Measurements from ENCODE around the gene MTHFSD. TPM values are rescaled to one million over a fixed set of nuclear protein-coding genes. Genes with fewer than 3 reads are reported as not detected.

MTHFSD gene
- total RNA-seq, 1 experiment from 2014 or later, result 15.7 TPM

DNA sequence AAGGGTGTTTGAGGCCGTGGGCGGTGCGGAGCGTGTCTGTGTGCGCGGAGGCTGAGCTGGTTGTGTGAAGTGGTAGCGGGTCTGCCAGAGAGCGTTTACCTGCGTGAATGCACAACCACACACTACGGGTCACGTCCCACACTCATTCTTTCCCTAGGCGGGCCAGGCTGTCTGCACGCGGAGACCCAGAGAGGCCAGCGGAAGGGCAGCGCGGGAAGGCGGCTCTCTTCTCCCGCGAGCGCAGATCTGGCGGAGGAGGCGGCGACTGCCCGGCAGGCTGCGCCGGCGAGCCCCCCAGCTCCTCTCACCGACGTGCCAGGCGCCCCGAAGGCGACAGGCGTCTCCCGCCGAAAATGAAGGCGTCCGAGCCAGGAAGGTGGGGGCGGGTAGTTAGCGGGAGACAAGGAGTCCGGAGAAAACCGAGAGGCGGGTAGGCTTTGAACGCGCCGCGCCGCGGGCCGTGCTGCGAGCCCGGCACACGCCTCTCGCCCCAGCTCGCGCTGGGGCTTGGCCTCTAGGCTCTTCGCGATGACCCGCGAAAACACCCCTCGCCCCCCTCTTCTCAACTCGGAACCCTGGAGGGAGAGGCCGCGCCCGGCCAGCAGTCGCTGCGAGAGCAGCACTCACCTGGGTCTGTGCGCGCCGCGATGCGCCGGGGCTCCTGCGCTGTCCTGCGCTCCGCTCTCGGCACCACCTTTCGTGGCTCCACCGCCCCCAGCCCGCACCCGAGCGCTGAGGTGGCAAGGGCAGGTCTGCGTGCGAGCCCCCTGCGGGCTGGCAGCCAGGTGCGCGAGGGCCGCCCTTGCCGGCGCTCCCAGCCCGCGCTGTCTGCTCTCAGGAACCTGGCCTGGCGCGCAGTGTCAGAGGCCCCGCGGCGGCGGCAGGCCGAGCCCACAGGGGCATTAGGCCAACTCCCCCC lies 46.7 kb downstream of the MTHFSD start:
- ATAC-seq (peak; percentile 8), DNase-seq (ENCODE audit: low spot score) (no peak)
- H3K4me3 Mint-ChIP-seq, result peak overlapping the region; percentile 66
- peaks cover 96% of the 10 kb centered on the region for H3K27me3 Mint-ChIP-seq (ENCODE audit: low read depth)
- peaks cover 2% of the 10 kb centered on the region; the same call in 1 of the 2 replicates for H3K36me3 Mint-ChIP-seq
- no peaks in the 10 kb centered on the region for H3K9me3 Mint-ChIP-seq
- no peak overlapping the region for H3K27ac Mint-ChIP-seq
- CTCF ChIA-PET, result interaction anchor here (0.6 to 1.3 kb wide), 4 partner anchors 9 to 460 kb away, joined by 3 to 4 read pairs (median 4); no protein-coding TSS in a partner anchor
- H3K4me1 Mint-ChIP-seq, result peaks cover 48% of the 10 kb centered on the region
- TF ChIP-seq IRF2 (CRISPR knock-in tag; IDR thresholded peaks at IDR 0.05; ENCODE audit: borderline replicate concordance, low read depth), result no peak
- peak; percentile 37; the same call in 1 of the 2 replicates for TF ChIP-seq NFE2L1 (CRISPR knock-in tag; IDR thresholded peaks at IDR 0.05)
- TF ChIP-seq NFYB (CRISPR knock-in tag; conservative IDR thresholded peaks at IDR 0.05; ENCODE audit: low read depth), result 0 out of 2 replicates have a peak, but pooled peaks have one; percentile 17
- TF ChIP-seq FOXP1 (CRISPR knock-in tag; IDR thresholded peaks at IDR 0.05; ENCODE audit: borderline replicate concordance), result 0 out of 2 replicates have a peak, but pooled peaks have one; percentile 24
- TF ChIP-seq, protein P1, sequence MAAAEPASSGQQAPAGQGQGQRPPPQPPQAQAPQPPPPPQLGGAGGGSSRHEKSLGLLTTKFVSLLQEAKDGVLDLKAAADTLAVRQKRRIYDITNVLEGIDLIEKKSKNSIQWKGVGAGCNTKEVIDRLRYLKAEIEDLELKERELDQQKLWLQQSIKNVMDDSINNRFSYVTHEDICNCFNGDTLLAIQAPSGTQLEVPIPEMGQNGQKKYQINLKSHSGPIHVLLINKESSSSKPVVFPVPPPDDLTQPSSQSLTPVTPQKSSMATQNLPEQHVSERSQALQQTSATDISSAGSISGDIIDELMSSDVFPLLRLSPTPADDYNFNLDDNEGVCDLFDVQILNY (CRISPR knock-in tag; IDR thresholded peaks at IDR 0.05), result peak; percentile 45; the same call in 1 of the 2 replicates
- peak; percentile 33; the same call in 1 of the 2 replicates for TF ChIP-seq HMGXB4 (CRISPR knock-in tag; IDR thresholded peaks at IDR 0.05)
- TF ChIP-seq JUN (CRISPR knock-in tag; IDR thresholded peaks at IDR 0.05), result no peak
- TF ChIP-seq ZBTB43 (CRISPR knock-in tag; IDR thresholded peaks at IDR 0.05), result 0 out of 2 replicates have a peak, but pooled peaks have one; percentile 57
- POLR2A ChIA-PET, result no interaction called here

DNA sequence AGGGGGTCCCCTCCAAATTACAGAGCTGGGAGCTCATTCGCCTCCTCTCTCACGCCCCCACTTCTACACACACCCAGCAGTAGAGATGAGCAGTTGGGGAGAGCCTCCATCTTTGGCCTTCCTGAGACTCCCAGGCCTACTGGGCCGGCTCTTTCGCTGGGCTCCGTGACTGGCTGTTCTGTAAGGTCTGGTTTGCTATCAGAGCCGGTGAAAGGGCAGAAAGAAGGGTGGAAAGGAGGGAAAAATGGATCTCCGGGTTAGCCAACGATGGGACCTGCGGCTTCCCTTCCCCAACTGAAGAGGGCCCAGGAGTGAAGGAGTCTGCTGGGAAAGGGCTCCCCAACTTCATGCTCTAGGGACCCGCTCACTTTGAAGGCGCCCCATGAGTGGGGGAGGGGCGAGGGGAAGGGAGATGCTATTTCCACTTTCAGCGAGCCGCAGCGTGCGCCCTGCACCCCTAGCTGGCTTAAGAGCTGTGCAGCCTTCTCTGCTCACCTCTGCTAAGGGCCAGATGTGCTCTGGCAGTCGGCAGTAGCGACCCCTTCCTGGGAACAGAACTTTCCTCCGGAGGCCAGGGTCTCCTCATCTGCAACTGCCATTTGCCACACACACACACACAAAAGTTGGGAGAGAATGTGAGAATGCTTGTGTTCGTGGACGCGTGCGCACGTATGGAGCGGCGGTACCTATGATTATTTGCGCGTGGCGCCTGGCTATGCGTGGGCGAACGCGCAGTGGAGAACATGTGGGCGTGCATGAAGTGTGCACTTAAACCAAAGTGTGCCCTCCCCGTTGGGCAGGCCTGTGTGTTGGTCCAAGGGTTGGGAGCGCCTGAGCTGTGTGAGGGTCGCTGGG lies 47.6 kb downstream of the MTHFSD start:
- Mint-ChIP-seq H3K9me3 (no peaks in the 10 kb centered on the region), H3K36me3 (peaks cover 2% of the 10 kb centered on the region; the same call in 1 of the 2 replicates), H3K27ac (no peak overlapping the region), H3K27me3 (ENCODE audit: low read depth) (peaks cover 96% of the 10 kb centered on the region), H3K4me3 (peak overlapping the region; percentile 62), H3K4me1 (peaks cover 46% of the 10 kb centered on the region)
- POLR2A ChIA-PET, result no interaction called here
- DNase-seq (ENCODE audit: low spot score) (no peak), ATAC-seq (no peak)
- CTCF ChIA-PET, result interaction anchor here (0.6 to 2.2 kb wide), 6 partner anchors 10 to 459 kb away, joined by 3 to 8 read pairs (median 4); no protein-coding TSS in a partner anchor
- TF ChIP-seq ZNF121 (CRISPR knock-in tag; IDR thresholded peaks at IDR 0.05) (no peak), SMAD3 (CRISPR knock-in tag; IDR thresholded peaks at IDR 0.05; ENCODE audit: borderline replicate concordance) (no peak), ATF3 (CRISPR knock-in tag; conservative IDR thresholded peaks at IDR 0.05) (no peak), NR3C1 (CRISPR knock-in tag; conservative IDR thresholded peaks at IDR 0.05; ENCODE audit: low read depth) (no peak), HMGA2 (CRISPR knock-in tag; IDR thresholded peaks at IDR 0.05) (no peak), KAT7 (CRISPR knock-in tag; IDR thresholded peaks at IDR 0.05; ENCODE audit: borderline replicate concordance) (no peak), TEAD1 (CRISPR knock-in tag; IDR thresholded peaks at IDR 0.05) (no peak)
- TF ChIP-seq, protein P2, sequence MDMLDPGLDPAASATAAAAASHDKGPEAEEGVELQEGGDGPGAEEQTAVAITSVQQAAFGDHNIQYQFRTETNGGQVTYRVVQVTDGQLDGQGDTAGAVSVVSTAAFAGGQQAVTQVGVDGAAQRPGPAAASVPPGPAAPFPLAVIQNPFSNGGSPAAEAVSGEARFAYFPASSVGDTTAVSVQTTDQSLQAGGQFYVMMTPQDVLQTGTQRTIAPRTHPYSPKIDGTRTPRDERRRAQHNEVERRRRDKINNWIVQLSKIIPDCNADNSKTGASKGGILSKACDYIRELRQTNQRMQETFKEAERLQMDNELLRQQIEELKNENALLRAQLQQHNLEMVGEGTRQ (CRISPR knock-in tag; IDR thresholded peaks at IDR 0.05), result no peak

Data from WTC11 (cell line).